Measurements from ENCODE around the gene OASL. TPM values are rescaled to one million over a fixed set of nuclear protein-coding genes. Genes with fewer than 3 reads are reported as not detected.

The OASL gene
- total and polyA plus RNA-seq, 9 of the 15 experiments (the other 6 are each of a cell fraction or from before 2014, with no cell fraction given): 0.14 TPM; not detected in 8

DNA sequence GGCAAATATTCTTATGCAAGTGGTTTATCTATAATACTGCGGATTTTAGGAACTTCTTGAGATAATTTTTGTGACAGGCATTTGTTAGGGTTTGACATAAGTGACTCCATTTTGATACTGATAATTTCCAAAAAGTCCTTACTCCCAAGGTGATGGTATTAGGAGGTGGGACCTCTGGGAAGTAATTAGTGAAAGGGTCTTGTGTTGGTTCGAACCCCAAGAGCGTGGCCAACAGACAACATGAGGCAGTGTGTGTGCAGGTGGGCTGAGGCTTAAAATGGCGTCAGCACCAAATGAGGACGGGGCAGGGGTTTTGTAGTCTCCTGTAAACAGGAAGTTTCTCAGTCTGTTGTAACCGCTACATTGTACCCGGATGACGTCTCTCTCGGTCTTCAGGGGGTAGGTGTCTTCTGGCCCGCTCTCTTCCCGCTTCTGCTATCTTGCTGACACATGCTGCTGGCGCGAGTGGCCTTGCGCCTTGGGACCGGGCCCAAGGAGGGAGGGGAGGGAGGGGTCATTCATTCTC lies 21.0 kb downstream of the OASL start (continued):
- TF ChIP-seq, protein P1, sequence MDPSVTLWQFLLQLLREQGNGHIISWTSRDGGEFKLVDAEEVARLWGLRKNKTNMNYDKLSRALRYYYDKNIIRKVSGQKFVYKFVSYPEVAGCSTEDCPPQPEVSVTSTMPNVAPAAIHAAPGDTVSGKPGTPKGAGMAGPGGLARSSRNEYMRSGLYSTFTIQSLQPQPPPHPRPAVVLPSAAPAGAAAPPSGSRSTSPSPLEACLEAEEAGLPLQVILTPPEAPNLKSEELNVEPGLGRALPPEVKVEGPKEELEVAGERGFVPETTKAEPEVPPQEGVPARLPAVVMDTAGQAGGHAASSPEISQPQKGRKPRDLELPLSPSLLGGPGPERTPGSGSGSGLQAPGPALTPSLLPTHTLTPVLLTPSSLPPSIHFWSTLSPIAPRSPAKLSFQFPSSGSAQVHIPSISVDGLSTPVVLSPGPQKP (CRISPR knock-in tag; IDR thresholded peaks at IDR 0.05): no peak
- no peak for TF ChIP-seq FOXA1 (IDR thresholded peaks at IDR 0.05; ENCODE audit: borderline replicate concordance)
- TF ChIP-seq, protein P2, sequence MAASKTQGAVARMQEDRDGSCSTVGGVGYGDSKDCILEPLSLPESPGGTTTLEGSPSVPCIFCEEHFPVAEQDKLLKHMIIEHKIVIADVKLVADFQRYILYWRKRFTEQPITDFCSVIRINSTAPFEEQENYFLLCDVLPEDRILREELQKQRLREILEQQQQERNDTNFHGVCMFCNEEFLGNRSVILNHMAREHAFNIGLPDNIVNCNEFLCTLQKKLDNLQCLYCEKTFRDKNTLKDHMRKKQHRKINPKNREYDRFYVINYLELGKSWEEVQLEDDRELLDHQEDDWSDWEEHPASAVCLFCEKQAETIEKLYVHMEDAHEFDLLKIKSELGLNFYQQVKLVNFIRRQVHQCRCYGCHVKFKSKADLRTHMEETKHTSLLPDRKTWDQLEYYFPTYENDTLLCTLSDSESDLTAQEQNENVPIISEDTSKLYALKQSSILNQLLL (CRISPR knock-in tag; IDR thresholded peaks at IDR 0.05; ENCODE audit: borderline replicate concordance): no peak
- peak; percentile 84 for TF ChIP-seq ZNF311 (CRISPR knock-in tag; IDR thresholded peaks at IDR 0.05)
- no peak for TF ChIP-seq DNMT1 (IDR thresholded peaks at IDR 0.05)
- peak; percentile 90; the same call in 1 of the 2 replicates for TF ChIP-seq ZNF197 (CRISPR knock-in tag; IDR thresholded peaks at IDR 0.05; ENCODE audit: low read depth)
- TF ChIP-seq ZNF589 (CRISPR knock-in tag; IDR thresholded peaks at IDR 0.05; ENCODE audit: low read depth): peak; percentile 98
- peak; percentile 74 to 86 for TF ChIP-seq FOXK2 (conservative IDR thresholded peaks at IDR 0.05 in 1 of 2, IDR thresholded peaks at IDR 0.05 in 1 of 2; ENCODE audit: low read depth in 2 of 2)
- TF ChIP-seq ZNF707 (CRISPR knock-in tag; conservative IDR thresholded peaks at IDR 0.05): no peak; the same call in 1 of the 2 replicates
- TF ChIP-seq ZBTB17 (CRISPR knock-in tag; IDR thresholded peaks at IDR 0.05): no peak
- TF ChIP-seq BHLHE40 (IDR thresholded peaks at IDR 0.05; ENCODE audit: low read length): 0 out of 2 replicates have a peak, but pooled peaks have one; percentile 10
- no peak for TF ChIP-seq ARHGAP35 (IDR thresholded peaks at IDR 0.05; ENCODE audit: partially characterized antibody)
- peak; percentile 83 for TF ChIP-seq TEAD2 (tag; IDR thresholded peaks at IDR 0.05)
- TF ChIP-seq, protein P3, sequence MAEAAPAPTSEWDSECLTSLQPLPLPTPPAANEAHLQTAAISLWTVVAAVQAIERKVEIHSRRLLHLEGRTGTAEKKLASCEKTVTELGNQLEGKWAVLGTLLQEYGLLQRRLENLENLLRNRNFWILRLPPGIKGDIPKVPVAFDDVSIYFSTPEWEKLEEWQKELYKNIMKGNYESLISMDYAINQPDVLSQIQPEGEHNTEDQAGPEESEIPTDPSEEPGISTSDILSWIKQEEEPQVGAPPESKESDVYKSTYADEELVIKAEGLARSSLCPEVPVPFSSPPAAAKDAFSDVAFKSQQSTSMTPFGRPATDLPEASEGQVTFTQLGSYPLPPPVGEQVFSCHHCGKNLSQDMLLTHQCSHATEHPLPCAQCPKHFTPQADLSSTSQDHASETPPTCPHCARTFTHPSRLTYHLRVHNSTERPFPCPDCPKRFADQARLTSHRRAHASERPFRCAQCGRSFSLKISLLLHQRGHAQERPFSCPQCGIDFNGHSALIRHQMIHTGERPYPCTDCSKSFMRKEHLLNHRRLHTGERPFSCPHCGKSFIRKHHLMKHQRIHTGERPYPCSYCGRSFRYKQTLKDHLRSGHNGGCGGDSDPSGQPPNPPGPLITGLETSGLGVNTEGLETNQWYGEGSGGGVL (CRISPR knock-in tag; IDR thresholded peaks at IDR 0.05): peak; percentile 45; the same call in 1 of the 2 replicates
- TF ChIP-seq NFIC (IDR thresholded peaks at IDR 0.05): peak; percentile 54
- TF ChIP-seq CEBPB (tag; IDR thresholded peaks at IDR 0.05): no peak
- peak; percentile 64 for TF ChIP-seq NFE2 (IDR thresholded peaks at IDR 0.05; ENCODE audit: low read depth)
- TF ChIP-seq HSF4 (CRISPR knock-in tag; IDR thresholded peaks at IDR 0.05; ENCODE audit: borderline replicate concordance): peak; percentile 71; the same call in 1 of the 2 replicates
- peak; percentile 97 for TF ChIP-seq PYGO2 (tag; IDR thresholded peaks at IDR 0.05)
- TF ChIP-seq ZFP1 (CRISPR knock-in tag; IDR thresholded peaks at IDR 0.05): no peak
- TF ChIP-seq CBX3 (IDR thresholded peaks at IDR 0.05; ENCODE audit: borderline replicate concordance in 1 of 2, low read length in 2 of 2): peak in 1 of 2 experiments; percentile 33; a peak in 1 of 3 replicates
- TF ChIP-seq, protein P4, sequence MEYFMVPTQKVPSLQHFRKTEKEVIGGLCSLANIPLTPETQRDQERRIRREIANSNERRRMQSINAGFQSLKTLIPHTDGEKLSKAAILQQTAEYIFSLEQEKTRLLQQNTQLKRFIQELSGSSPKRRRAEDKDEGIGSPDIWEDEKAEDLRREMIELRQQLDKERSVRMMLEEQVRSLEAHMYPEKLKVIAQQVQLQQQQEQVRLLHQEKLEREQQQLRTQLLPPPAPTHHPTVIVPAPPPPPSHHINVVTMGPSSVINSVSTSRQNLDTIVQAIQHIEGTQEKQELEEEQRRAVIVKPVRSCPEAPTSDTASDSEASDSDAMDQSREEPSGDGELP (CRISPR knock-in tag; IDR thresholded peaks at IDR 0.05; ENCODE audit: borderline replicate concordance): peak; percentile 31; the same call in 1 of the 2 replicates
